Ishikawa (cell line): ENCODE data around the gene ATG4C.

Experiments used
- EGR1 ChIP-seq: IDR thresholded peaks from 2 replicates; pipeline ENCODE4 v1.6.1; 2012
- EP300 ChIP-seq: IDR thresholded peaks from 2 replicates; pipeline ENCODE4 v1.6.1; 2012; ENCODE audit warnings: borderline replicate concordance
- TAF1 ChIP-seq: IDR thresholded peaks from 2 replicates; pipeline ENCODE4 v1.6.1; 2012; ENCODE audit warnings: low read depth, mild to moderate bottlenecking
- TCF12 ChIP-seq: IDR thresholded peaks from 2 replicates; pipeline ENCODE4 v1.6.1; 2012; ENCODE audit warnings: low read depth
- USF1 ChIP-seq: IDR thresholded peaks from 2 replicates; pipeline ENCODE4 v1.6.1; 2012
- YY1 ChIP-seq: IDR thresholded peaks from 2 replicates; pipeline ENCODE4 v1.6.1; 2012; ENCODE audit warnings: low read depth
- ZBTB7A ChIP-seq: IDR thresholded peaks from 2 replicates; pipeline ENCODE4 v1.6.1; 2012; ENCODE audit warnings: low read depth

GRCh38 chr1:62841587-62842169, 57.7 kb downstream of the ATG4C start:
- TF ChIP-seq ZBTB7A = no peak
- TF ChIP-seq EGR1 = no peak
- no peak for TF ChIP-seq TCF12
- TF ChIP-seq YY1 = no peak
- TF ChIP-seq EP300 = no peak
- no peak for TF ChIP-seq TAF1
- no peak for TF ChIP-seq USF1
